Measurements from ENCODE around the gene CADM1.

GRCh38 chr11:115342142-115342541 is 162.1 kb downstream of the CADM1 start:
- no peak for TF ChIP-seq CTCF (IDR thresholded peaks at IDR 0.05)
- no peak for TF ChIP-seq POLR2A (IDR thresholded peaks at IDR 0.05)
